NCI-H1048 (cell line): ENCODE results near the gene ZCCHC7.
"Not testable (repeated sequence)": the region's sequence is repeated elsewhere in the genome, so short reads cannot be mapped to it uniquely, and the experiment has no call there.

Experiments
- DNase-seq: peaks from one replicate; lab custom pipeline; 2025; lab: John Stamatoyannopoulos, UW

Gene ZCCHC7

GRCh38 chr9:37174247-37174646 is 53.9 kb downstream of the ZCCHC7 start:
- DNase-seq, result no peak

GRCh38 chr9:37178742-37179141 is 58.4 kb downstream of the ZCCHC7 start:
- DNase-seq, result no peak

GRCh38 chr9:37179576-37179975 is 59.2 kb downstream of the ZCCHC7 start:
- no peak for DNase-seq

- DNase-seq, result no peak
Observed at GRCh38 chr9:37180138-37180537, 59.8 kb downstream of the ZCCHC7 start.

GRCh38 chr9:37182718-37183117 is 62.3 kb downstream of the ZCCHC7 start:
- DNase-seq, result no peak

- DNase-seq, result no peak
Observed at GRCh38 chr9:37184905-37185867, 64.8 kb downstream of the ZCCHC7 start.

- no peak for DNase-seq
Observed at GRCh38 chr9:37187292-37187691, 66.9 kb downstream of the ZCCHC7 start.

GRCh38 chr9:37187713-37188439 is 67.5 kb downstream of the ZCCHC7 start:
- no peak for DNase-seq

- not testable (repeated sequence) for DNase-seq
Observed at GRCh38 chr9:37190739-37191138, 70.4 kb downstream of the ZCCHC7 start.

- no peak for DNase-seq
Observed at GRCh38 chr9:37191403-37192089, 71.2 kb downstream of the ZCCHC7 start.

- DNase-seq, result no peak
Observed at GRCh38 chr9:37192803-37193202, 72.4 kb downstream of the ZCCHC7 start.

- DNase-seq, result no peak
Observed at GRCh38 chr9:37197158-37198038, 77.0 kb downstream of the ZCCHC7 start.

- no peak for DNase-seq
Observed at GRCh38 chr9:37198039-37198729, 77.8 kb downstream of the ZCCHC7 start.

- DNase-seq, result no peak
Observed at GRCh38 chr9:37198831-37199230, 78.5 kb downstream of the ZCCHC7 start.

GRCh38 chr9:37200433-37201005 is 80.1 kb downstream of the ZCCHC7 start:
- DNase-seq, result no peak

GRCh38 chr9:37201581-37201980 is 81.2 kb downstream of the ZCCHC7 start:
- no peak for DNase-seq

- DNase-seq, result no peak
Observed at GRCh38 chr9:37202091-37202490, 81.7 kb downstream of the ZCCHC7 start.

GRCh38 chr9:37203456-37203855 is 83.1 kb downstream of the ZCCHC7 start:
- not testable (repeated sequence) for DNase-seq

- no peak for DNase-seq
Observed at GRCh38 chr9:37206121-37206620, 85.8 kb downstream of the ZCCHC7 start.
